Measurements from ENCODE around the gene PGLYRP3. TPM values are rescaled to one million over a fixed set of nuclear protein-coding genes. Genes with fewer than 3 reads are reported as not detected.

PGLYRP3 gene
- total and polyA plus RNA-seq, 2 of the 13 experiments (the other 11 are each of a cell fraction or from before 2014, with no cell fraction given) = not detected

DNA sequence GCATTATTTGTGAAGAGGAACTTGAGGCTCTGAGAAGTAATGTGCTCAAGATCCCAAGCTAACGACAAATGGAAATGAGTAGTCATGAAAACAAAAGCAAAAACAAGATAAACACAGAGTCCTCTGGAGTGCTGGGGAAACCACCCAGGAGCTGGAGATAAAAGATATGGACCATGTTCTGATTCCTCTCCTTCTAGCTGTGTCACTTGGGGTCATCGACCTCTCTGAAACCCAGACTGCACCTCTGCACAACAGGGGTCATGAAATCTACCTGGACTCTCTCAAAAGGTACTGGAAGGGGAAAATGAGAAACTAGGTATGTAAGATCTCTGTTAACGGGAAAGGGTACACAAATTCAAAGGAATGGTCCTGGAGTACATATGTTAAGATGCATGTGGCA, 29.4 kb upstream of the PGLYRP3 start:
- no TSS peak for BruUV-seq (replicated peaks)
- H3K9me3 ChIP-seq (ENCODE audit: low read length) = no peaks in the 10 kb centered on the region
- DNase-seq (ENCODE audit: low spot score) (no peak), FAIRE-seq (no peak), ATAC-seq (no peak)
- peaks cover 2 to 4% of the 10 kb centered on the region in 2 experiments; a peak in 2 of 5 replicates for H3K27me3 ChIP-seq (ENCODE audit: control insufficient read depth in 1 of 2, insufficient read depth in 2 of 2, low read length in 2 of 2)
- no peak overlapping the region for H3K9ac ChIP-seq (ENCODE audit: insufficient read depth, low read depth, low read length)
- intact Hi-C loops (cut with micrococcal nuclease; ENCODE audit: unreplicated experiment) (no loop called here), in situ Hi-C loops (cut with HindIII; ENCODE audit: extremely low pct_ligation_motif_present, low pct_unique_long_range_greater_than_20kb) (no loop called here)
- H3K4me1 ChIP-seq (ENCODE audit: insufficient read depth, low read length) = no peaks in the 10 kb centered on the region
- ChIA-PET CTCF (ENCODE audit: low intra/inter-chr PET ratio, low total read pairs) (no interaction called here), POLR2A (no interaction called here)
- no peak for TF ChIP-seq ZNF136 (CRISPR knock-in tag; IDR thresholded peaks at IDR 0.05; ENCODE audit: low read depth)
- TF ChIP-seq PAWR (CRISPR knock-in tag; IDR thresholded peaks at IDR 0.05; ENCODE audit: borderline replicate concordance) = no peak
- TF ChIP-seq, protein P1, sequence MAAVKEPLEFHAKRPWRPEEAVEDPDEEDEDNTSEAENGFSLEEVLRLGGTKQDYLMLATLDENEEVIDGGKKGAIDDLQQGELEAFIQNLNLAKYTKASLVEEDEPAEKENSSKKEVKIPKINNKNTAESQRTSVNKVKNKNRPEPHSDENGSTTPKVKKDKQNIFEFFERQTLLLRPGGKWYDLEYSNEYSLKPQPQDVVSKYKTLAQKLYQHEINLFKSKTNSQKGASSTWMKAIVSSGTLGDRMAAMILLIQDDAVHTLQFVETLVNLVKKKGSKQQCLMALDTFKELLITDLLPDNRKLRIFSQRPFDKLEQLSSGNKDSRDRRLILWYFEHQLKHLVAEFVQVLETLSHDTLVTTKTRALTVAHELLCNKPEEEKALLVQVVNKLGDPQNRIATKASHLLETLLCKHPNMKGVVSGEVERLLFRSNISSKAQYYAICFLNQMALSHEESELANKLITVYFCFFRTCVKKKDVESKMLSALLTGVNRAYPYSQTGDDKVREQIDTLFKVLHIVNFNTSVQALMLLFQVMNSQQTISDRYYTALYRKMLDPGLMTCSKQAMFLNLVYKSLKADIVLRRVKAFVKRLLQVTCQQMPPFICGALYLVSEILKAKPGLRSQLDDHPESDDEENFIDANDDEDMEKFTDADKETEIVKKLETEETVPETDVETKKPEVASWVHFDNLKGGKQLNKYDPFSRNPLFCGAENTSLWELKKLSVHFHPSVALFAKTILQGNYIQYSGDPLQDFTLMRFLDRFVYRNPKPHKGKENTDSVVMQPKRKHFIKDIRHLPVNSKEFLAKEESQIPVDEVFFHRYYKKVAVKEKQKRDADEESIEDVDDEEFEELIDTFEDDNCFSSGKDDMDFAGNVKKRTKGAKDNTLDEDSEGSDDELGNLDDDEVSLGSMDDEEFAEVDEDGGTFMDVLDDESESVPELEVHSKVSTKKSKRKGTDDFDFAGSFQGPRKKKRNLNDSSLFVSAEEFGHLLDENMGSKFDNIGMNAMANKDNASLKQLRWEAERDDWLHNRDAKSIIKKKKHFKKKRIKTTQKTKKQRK (IDR thresholded peaks at IDR 0.05; ENCODE audit: low read length) = no peak
- no peak for TF ChIP-seq ZNF460 (CRISPR knock-in tag; IDR thresholded peaks at IDR 0.05; ENCODE audit: borderline replicate concordance)
- TF ChIP-seq ZKSCAN8 (CRISPR knock-in tag; IDR thresholded peaks at IDR 0.05; ENCODE audit: borderline replicate concordance) = no peak
- TF ChIP-seq, protein P2, sequence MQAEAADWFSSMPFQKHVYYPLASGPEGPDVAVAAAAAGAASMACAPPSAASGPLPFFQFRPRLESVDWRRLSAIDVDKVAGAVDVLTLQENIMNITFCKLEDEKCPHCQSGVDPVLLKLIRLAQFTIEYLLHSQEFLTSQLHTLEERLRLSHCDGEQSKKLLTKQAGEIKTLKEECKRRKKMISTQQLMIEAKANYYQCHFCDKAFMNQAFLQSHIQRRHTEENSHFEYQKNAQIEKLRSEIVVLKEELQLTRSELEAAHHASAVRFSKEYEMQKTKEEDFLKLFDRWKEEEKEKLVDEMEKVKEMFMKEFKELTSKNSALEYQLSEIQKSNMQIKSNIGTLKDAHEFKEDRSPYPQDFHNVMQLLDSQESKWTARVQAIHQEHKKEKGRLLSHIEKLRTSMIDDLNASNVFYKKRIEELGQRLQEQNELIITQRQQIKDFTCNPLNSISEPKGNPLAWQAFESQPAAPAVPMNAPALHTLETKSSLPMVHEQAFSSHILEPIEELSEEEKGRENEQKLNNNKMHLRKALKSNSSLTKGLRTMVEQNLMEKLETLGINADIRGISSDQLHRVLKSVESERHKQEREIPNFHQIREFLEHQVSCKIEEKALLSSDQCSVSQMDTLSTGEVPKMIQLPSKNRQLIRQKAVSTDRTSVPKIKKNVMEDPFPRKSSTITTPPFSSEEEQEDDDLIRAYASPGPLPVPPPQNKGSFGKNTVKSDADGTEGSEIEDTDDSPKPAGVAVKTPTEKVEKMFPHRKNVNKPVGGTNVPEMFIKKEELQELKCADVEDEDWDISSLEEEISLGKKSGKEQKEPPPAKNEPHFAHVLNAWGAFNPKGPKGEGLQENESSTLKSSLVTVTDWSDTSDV (CRISPR knock-in tag; IDR thresholded peaks at IDR 0.05) = no peak
- TF ChIP-seq, protein P3, sequence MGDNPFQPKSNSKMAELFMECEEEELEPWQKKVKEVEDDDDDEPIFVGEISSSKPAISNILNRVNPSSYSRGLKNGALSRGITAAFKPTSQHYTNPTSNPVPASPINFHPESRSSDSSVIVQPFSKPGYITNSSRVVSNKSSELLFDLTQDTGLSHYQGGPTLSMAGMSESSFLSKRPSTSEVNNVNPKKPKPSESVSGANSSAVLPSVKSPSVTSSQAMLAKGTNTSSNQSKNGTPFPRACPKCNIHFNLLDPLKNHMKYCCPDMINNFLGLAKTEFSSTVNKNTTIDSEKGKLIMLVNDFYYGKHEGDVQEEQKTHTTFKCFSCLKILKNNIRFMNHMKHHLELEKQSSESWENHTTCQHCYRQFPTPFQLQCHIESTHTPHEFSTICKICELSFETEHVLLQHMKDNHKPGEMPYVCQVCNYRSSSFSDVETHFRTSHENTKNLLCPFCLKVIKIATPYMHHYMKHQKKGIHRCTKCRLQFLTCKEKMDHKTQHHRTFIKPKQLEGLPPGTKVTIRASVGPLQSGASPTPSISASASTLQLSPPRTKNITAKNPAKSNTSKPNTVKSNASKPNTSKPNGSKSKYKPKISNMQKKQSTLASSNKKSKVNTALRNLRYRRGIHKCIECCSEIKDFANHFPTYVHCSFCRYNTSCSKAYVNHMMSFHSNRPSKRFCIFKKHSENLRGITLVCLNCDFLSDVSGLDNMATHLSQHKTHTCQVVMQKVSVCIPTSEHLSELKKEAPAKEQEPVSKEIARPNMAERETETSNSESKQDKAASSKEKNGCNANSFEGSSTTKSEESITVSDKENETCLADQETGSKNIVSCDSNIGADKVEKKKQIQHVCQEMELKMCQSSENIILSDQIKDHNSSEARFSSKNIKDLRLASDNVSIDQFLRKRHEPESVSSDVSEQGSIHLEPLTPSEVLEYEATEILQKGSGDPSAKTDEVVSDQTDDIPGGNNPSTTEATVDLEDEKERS (CRISPR knock-in tag; IDR thresholded peaks at IDR 0.05) = no peak
- TF ChIP-seq ZNF225 (CRISPR knock-in tag; IDR thresholded peaks at IDR 0.05) = no peak
- no peak for TF ChIP-seq ZNF549 (CRISPR knock-in tag; IDR thresholded peaks at IDR 0.05)
- TF ChIP-seq GTF2F1 (IDR thresholded peaks at IDR 0.05; ENCODE audit: low read length) = no peak
- no peak overlapping the region for H3K4me2 ChIP-seq (ENCODE audit: low read depth, low read length)
- no peak overlapping the region for H3K4me3 ChIP-seq (replicated peaks in 1 of 3; ENCODE audit: insufficient read depth in 1 of 3, low read depth in 2 of 3, low read length in 3 of 3)
- H2AFZ ChIP-seq (ENCODE audit: low read length) = no peak overlapping the region
- H3K79me2 ChIP-seq (ENCODE audit: insufficient read depth, low read length) = no peaks in the 10 kb centered on the region
- no peak overlapping the region for H3K27ac ChIP-seq (ENCODE audit: extremely low read length, insufficient read depth, low read length)
- no peaks in the 10 kb centered on the region for H4K20me1 ChIP-seq (ENCODE audit: insufficient read depth, low read length)
- H3K36me3 ChIP-seq (replicated peaks in 1 of 2; ENCODE audit: control insufficient read depth in 1 of 2, insufficient read depth in 2 of 2, low read length in 2 of 2) = no peaks in the 10 kb centered on the region
- WGBS (ENCODE audit: low lambda C conversion rate) = 0% methylated on average over 3 of the region's 3 CpGs
